T-helper 2 cell treated with Interferon-gamma antibody and Interleukin-4, amounts not matched to agents 5 μg/mL and 100 μg/mL, for 36 hours (primary cell): ENCODE data around the gene CYP2C8.
"Not testable (repeated sequence)": the region's sequence is repeated elsewhere in the genome, so short reads cannot be mapped to it uniquely, and the experiment has no call there.

Source experiments
- DNase-seq: peaks from one replicate; pipeline ENCODE4 v3.0.0; 2021; ENCODE audit warnings: low spot score
- H3K27ac Mint-ChIP-seq: one replicate; pipeline ENCODE4 v1.8.0; 2021; ENCODE audit warnings: mild to moderate bottlenecking, mixed read lengths
- H3K27me3 Mint-ChIP-seq: one replicate; pipeline ENCODE4 v1.8.0; 2021; ENCODE audit warnings: low read depth, mixed read lengths
- H3K36me3 Mint-ChIP-seq: one replicate; pipeline ENCODE4 v1.8.0; 2021; ENCODE audit warnings: low read depth, mixed read lengths
- H3K4me1 Mint-ChIP-seq: one replicate; pipeline ENCODE4 v1.8.0; 2021; ENCODE audit warnings: low read depth, mixed read lengths
- H3K4me3 Mint-ChIP-seq: one replicate; pipeline ENCODE4 v1.8.0; 2022; ENCODE audit warnings: mild to moderate bottlenecking, moderate library complexity, mixed read lengths
- H3K9me3 Mint-ChIP-seq: one replicate; pipeline ENCODE4 v1.8.0; 2021; ENCODE audit warnings: mixed read lengths

The CYP2C8 gene

DNA sequence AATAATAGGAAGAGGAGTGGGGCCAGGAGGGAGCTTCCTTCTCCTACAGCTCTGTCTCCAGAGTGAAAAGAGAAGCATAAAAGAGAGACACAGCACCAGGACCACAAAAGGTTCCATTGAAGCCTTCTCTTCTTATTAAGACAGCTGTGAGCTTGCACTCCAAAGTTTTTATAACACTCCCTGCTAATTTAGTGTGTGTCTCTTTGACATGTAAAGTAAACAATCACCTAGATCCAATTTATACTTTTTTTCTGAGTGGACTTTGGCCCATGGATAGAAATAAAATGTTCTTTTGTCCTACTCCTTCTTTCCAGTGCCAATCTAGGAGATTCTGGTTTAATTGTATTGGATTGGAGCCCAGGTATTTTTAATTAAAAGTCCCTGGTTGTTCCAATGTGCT is at the start of gene CYP2C8:
CYP2C8 (minus strand) TSS at position 212 of the 400 bp plus-strand sequence; CDS start at position 117, 95 bp downstream.
- H3K4me1 Mint-ChIP-seq = no peaks in the 10 kb centered on the region
- no peaks in the 10 kb centered on the region for H3K36me3 Mint-ChIP-seq
- H3K27ac Mint-ChIP-seq = no peak within 1 kb of the TSS
- no peaks in the 10 kb centered on the region for H3K27me3 Mint-ChIP-seq
- no peak for DNase-seq
- no peaks in the 10 kb centered on the region for H3K9me3 Mint-ChIP-seq
- H3K4me3 Mint-ChIP-seq = no peak within 1 kb of the TSS

DNA sequence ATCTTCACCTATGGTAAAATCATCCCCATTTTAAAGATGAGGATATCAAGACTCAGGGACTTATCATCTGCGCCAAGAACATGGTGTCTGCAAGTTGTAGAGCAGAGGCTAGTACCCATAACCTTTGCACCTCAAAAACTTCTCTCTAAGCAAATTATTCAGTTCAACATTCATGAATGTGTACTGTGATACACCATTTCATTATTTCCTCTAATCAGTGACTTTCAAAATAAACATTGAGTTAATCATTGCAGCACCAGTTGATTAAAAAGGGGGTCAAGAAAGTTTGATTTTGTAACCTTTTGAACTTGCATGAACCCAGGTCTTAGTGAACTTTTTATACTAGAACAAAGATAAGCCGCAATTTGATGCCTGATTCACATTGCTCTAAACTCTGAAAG is 47.6 kb upstream of the CYP2C8 start:
- Mint-ChIP-seq H3K9me3 (peaks cover 14% of the 10 kb centered on the region), H3K4me1 (no peaks in the 10 kb centered on the region), H3K4me3 (no peak overlapping the region)

DNA sequence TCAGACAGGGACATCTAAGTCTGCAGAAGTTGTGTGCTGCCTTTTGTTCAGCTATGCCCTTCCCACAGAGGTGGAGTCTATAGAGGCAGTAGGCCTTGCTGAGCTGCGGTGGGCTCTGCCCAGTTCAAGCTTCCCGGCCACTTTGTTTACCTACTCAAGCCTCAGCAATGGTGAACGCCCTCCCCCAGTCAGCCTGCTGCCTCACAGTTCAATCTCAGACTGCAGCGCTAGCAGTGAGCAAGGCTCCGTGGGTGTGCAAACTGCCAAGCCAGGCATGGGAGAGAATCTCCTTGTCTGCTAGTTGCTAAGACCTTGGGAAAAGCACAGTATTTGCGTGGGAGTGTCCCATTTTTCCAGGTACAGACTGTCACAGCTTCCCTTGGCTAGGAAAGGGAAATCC is 41.5 kb upstream of the CYP2C8 start:
- H3K4me3 Mint-ChIP-seq, H3K4me1 Mint-ChIP-seq, DNase-seq, H3K27me3 Mint-ChIP-seq, H3K27ac Mint-ChIP-seq, H3K36me3 Mint-ChIP-seq, H3K9me3 Mint-ChIP-seq: not testable (repeated sequence)

More for the DNA sequence above, 47.6 kb upstream of the CYP2C8 start:
- Mint-ChIP-seq H3K27me3 (no peaks in the 10 kb centered on the region), H3K36me3 (no peaks in the 10 kb centered on the region), H3K27ac (no peak overlapping the region)
- DNase-seq = no peak

DNA sequence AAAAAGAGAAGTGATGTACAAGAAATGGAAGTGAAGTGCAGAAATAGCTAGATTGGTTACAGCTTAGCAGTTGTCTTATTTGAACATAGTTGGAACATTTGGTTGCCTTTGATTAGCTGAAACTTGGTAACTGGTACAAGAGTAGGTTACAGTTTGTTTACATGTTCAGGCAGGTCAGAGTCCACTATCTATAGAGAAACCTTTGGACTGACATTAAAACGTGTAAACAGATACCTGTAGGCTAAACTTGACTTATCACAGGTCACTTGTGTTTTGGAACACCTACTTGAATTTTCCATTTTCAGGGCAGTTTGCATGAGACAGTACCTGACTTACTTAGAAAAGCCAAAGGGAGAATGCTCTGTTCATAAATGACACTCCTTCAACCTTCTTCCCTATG is 28.5 kb upstream of the CYP2C8 start:
- no peak overlapping the region for H3K27ac Mint-ChIP-seq
- no peaks in the 10 kb centered on the region for H3K9me3 Mint-ChIP-seq
- no peak overlapping the region for H3K4me3 Mint-ChIP-seq
- DNase-seq = no peak
- no peaks in the 10 kb centered on the region for H3K4me1 Mint-ChIP-seq
- H3K36me3 Mint-ChIP-seq = no peaks in the 10 kb centered on the region
- peaks cover 2% of the 10 kb centered on the region for H3K27me3 Mint-ChIP-seq

DNA sequence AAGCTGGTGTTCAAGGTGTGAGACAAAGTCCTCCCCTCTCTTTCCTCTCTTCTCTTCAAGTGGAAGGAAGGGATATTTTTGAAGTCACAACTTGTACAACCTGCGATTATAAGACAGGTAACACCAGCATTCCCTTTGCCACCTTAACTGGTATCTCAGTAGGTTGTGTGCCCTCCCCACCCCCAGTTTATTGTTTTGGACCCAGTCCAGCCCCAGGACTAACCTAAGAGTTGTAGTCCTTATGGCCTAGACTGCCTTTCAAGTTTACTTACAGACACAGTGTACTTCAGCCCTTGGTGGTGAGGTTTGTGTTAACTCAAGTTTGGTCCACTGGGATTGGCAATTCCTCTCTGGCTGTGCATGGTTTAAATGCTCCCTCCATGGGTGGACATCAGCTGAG is 26.8 kb upstream of the CYP2C8 start:
- H3K4me1 Mint-ChIP-seq = no peaks in the 10 kb centered on the region
- no peaks in the 10 kb centered on the region for H3K36me3 Mint-ChIP-seq
- no peak overlapping the region for H3K27ac Mint-ChIP-seq
- no peak for DNase-seq
- no peaks in the 10 kb centered on the region for H3K9me3 Mint-ChIP-seq
- H3K27me3 Mint-ChIP-seq = peaks cover 2% of the 10 kb centered on the region
- H3K4me3 Mint-ChIP-seq = no peak overlapping the region

DNA sequence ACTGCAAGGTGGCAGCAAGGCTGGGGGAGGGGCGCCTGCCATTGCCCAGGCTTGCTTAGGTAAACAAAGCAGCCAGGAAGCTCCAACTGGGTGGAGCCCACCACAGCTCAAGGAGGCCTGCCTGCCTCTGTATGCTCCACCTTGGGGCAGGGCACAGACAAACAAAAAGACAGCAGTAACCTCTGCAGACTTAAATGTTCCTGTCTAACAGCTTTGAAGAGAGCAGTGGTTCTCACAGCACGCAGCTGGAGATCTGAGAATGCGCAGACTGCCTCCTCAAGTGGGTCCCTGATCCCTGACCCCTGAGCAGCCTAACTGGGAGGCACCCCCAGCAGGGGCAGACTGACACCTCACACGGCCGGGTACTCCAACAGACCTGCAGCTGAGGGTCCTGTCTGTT is 10.3 kb upstream of the CYP2C8 start:
- not testable (repeated sequence) for H3K27me3 Mint-ChIP-seq, H3K27ac Mint-ChIP-seq, DNase-seq, H3K4me1 Mint-ChIP-seq, H3K4me3 Mint-ChIP-seq, H3K36me3 Mint-ChIP-seq, H3K9me3 Mint-ChIP-seq

DNA sequence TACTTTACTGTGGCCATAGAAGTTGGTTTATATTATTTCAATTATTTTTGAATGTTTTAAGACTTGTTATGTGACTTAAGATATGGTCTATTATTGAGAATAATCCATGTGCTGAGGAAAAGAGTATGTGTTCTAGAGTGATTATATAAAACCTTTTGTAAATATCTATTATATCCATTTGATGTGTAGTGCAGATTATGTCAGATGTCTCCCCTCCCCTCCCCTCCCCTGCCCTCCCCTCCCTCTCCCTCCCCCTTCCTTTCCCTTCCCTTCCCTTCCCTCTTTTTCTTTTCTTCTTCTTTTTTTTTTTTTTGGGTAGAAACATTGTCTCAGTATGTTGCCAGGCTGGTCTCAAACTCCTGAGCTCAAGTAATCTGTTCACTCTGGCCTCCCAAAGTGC is 8.3 kb upstream of the CYP2C8 start:
- Mint-ChIP-seq H3K27ac (no peak overlapping the region), H3K4me1 (no peaks in the 10 kb centered on the region), H3K4me3 (no peak overlapping the region), H3K27me3 (no peaks in the 10 kb centered on the region), H3K36me3 (no peaks in the 10 kb centered on the region), H3K9me3 (peaks cover 10% of the 10 kb centered on the region)
- no peak for DNase-seq

DNA sequence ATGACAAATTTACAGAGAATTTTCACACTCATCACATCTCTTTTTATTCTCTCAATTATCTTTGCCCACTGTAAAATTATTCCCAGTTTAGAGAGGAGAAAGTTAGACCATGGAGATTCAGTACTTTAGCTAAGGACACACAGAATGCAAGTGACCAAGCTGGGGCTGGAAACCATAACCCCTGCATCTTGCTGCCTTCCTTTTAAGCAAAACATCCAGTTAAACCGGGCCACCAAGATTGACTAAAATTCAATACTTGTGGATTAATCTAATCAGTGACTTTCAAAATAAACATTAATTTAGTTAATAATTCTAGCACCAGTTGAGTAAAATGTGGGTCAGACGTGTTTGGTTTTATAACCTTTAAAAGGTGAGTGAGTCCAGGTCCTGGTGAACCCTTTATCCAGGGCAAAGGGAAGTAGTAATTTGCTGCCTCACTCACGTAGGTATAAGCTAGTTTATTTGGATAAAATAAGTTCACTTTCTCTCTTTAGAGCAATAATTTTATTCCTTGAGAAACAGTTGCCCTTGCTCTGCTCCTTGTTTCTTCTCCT is 1.9 kb upstream of the CYP2C8 start:
- Mint-ChIP-seq H3K27me3 (no peaks in the 10 kb centered on the region), H3K27ac (no peak overlapping the region), H3K9me3 (no peaks in the 10 kb centered on the region), H3K4me3 (no peak overlapping the region), H3K36me3 (no peaks in the 10 kb centered on the region), H3K4me1 (no peaks in the 10 kb centered on the region)
- no peak for DNase-seq

DNA sequence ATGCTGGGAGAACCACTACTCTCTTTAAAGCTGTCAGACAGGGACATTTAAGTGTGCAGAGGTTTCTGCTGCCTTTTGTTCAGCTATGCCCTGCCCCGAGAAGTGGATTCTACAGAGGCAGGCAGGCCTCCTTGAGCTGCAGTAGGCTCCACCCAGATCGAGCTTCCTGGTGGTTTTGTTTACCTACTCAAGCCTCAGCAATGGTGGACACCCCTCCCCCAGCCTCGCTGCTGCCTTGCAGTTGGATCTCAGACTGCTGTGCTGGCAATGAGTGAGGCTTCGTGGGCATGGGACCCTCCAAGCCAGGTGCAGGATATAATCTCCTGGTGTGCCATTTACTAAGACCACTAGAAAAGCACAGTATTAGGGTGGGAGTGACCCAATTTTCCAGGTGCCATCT is 5.2 kb downstream of the CYP2C8 start:
- not testable (repeated sequence) for H3K4me3 Mint-ChIP-seq, H3K36me3 Mint-ChIP-seq, H3K4me1 Mint-ChIP-seq, H3K27ac Mint-ChIP-seq, H3K27me3 Mint-ChIP-seq, H3K9me3 Mint-ChIP-seq, DNase-seq

DNA sequence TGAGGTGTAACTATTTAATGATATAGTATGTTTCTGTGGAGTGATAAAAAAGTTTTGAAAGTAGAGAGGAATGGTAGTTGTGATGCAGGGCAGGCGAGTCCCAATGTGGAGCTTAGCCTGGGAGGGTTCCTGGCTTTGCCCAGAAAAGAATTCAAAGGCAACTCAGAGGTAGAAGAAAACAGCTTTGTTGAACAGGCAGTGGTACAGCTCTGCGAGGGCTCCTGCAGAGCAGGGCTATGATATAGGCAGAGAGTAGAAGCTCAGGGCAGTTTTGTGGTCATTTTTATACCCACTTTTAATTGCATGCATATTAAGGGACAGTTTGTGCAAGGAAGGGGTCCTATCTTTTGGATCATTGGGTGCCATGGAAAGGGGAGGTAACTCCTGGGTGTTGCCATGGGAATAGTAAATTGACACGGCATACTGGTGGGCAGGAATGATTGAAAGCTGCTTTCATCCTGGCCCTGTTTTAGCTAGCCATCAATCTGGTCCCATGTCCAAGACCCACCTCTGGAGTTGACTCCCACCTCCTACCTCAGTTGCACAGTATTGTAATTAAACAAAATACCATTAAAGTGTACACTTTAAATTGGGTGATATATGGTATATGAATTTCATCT is 12.4 kb downstream of the CYP2C8 start:
- Mint-ChIP-seq H3K4me3 (no peak overlapping the region), H3K27me3 (no peaks in the 10 kb centered on the region), H3K36me3 (no peaks in the 10 kb centered on the region), H3K4me1 (no peaks in the 10 kb centered on the region), H3K27ac (no peak overlapping the region), H3K9me3 (no peaks in the 10 kb centered on the region)
- no peak for DNase-seq

DNA sequence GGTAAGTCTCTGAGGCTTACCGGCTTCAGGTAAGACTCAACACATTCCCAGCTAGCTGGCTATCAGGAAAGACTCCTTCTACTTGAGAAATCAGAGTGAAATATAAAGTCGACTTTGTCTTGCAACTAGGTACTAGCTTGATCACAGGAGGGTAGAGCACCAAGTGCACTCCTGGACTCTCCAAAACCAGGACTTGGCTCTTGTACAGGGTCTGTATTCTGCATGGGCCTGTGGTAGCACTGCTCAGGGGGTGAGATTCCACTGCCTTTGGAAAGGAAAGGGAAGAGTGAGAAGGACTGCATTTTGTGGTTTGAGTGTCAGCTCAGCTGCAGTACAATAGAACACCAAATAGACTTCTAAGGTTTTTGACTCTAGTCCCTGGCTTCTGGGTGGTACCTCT is 19.4 kb downstream of the CYP2C8 start:
- Mint-ChIP-seq H3K4me3 (no peak overlapping the region), H3K27ac (no peak overlapping the region), H3K9me3 (peaks cover 3% of the 10 kb centered on the region), H3K36me3 (no peaks in the 10 kb centered on the region), H3K27me3 (no peaks in the 10 kb centered on the region), H3K4me1 (no peaks in the 10 kb centered on the region)
- DNase-seq = no peak

DNA sequence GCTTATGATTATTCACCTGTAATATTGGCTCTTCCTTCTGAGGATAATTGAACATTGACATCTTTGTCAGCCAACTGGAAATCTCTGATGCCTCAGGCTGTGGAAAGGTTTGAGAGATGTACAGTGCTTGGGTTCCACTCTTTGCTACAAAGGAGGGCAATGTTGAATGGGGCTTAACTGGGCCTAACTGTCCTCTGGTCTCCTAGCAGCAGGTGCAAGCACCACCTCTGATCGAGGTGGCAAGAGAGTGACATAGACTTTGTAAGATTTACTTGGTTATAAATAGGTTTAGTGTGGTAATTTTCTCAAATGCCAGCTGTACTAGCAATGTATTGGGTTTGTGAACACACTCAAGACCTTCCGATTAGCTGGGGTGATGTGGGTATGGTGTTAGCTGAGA is 21.1 kb downstream of the CYP2C8 start:
- H3K4me1 Mint-ChIP-seq = no peaks in the 10 kb centered on the region

DNA sequence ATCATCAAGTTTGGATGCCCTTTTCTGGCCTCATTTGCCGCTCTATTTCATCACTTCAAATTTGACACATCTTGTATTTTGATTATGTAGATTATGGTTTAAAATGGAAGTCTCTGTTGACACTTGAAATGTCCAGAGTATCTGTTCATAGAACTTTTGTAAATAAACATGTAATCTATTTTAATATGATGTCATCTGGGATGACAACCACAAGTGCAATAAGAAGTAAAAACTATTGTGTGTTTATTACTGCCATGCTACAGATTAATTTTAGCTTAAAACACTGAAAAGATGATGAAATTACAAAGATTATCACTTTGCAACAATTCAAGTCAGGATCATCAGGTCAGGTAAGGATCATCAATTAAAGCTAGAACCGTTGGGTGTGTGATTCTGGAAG is 30.0 kb downstream of the CYP2C8 start:
- no peaks in the 10 kb centered on the region for H3K27me3 Mint-ChIP-seq
- no peak for DNase-seq
- no peaks in the 10 kb centered on the region for H3K9me3 Mint-ChIP-seq
- H3K36me3 Mint-ChIP-seq = no peaks in the 10 kb centered on the region
- no peak overlapping the region for H3K27ac Mint-ChIP-seq
- H3K4me1 Mint-ChIP-seq = no peaks in the 10 kb centered on the region
- H3K4me3 Mint-ChIP-seq = no peak overlapping the region

More for the DNA sequence above, 21.1 kb downstream of the CYP2C8 start:
- no peak for DNase-seq
- H3K9me3 Mint-ChIP-seq = peaks cover 3% of the 10 kb centered on the region
- no peaks in the 10 kb centered on the region for H3K27me3 Mint-ChIP-seq
- no peaks in the 10 kb centered on the region for H3K36me3 Mint-ChIP-seq
- H3K4me3 Mint-ChIP-seq = no peak overlapping the region
- no peak overlapping the region for H3K27ac Mint-ChIP-seq

DNA sequence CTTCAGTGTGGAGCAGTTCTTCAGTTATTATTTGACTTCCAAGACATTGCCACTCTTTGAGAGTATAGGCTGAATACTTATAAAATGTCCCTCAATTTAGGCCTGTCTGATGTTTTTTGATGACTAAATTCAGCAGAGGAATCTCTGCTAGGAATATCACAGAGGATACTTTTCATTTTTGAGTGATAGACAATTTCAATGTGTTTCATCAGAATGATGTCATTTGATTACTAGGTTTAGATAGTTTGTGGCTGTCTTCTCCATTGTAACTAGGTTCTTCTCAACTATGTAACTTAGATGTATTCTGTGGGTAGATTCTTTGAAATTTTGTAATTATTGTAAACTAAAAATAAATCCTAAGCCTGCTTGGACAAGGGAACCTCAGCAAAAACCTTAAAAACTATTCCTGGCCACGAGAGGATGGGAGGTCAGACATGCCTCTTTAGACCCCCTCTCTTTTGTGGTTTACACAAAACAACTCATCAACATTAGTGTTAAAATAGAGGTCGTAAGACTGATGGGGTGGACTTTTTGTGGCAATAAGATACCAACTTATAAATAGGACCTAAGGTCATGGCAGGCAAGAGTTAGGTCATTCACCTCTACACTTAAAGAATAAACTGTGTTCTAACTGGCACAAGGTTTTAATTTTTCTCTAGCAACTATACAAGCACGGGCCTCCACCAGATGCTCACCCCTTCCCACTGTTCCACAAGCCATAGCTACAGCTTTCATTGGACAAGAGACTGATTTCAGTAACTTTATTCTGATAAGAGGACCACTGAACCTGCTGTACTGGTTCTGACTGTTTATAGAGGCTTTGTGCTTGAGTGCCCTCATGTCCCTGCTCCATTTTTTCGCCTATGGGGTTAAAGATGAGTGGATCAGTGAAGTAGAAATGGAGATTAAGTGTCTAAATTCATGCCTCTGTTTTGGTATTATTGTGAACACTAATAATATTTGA is 33.7 kb downstream of the CYP2C8 start:
- Mint-ChIP-seq H3K9me3 (no peaks in the 10 kb centered on the region), H3K36me3 (no peaks in the 10 kb centered on the region), H3K27ac (no peak overlapping the region), H3K27me3 (no peaks in the 10 kb centered on the region), H3K4me3 (no peak overlapping the region), H3K4me1 (no peaks in the 10 kb centered on the region)
- no peak for DNase-seq
